IMR-90 (cell line): ENCODE data around the gene HDAC7. TPM values are rescaled to one million over a fixed set of nuclear protein-coding genes. Genes with fewer than 3 reads are reported as not detected.

Experiments used
- ATAC-seq: fragments of 200-7000 bp; cut with Tn5 transposase; 2 replicates; pipeline ENCODE4 v1.9.1; 2020; ENCODE audit warnings: low read depth, mild to moderate bottlenecking, moderate library complexity
- BruUV-seq: library from RNA; stranded (reverse); fragments of 400-500 nt; replicated peaks from 2 replicates; lab custom pipeline; 2021; lab: Mats Ljungman, UMichigan
- CTCF ChIA-PET: fragments of 300-600 bp; formaldehyde crosslinking; extraction: SDS; loops from one replicate; lab custom pipeline; 2021; ENCODE audit warnings: antibody characterized with exemption; lab: Yijun Ruan, JAX
- POLR2A ChIA-PET: fragments of 300-600 bp; sonication (Branson Sonifier 250); formaldehyde crosslinking; loops from one replicate; lab custom pipeline; 2022; ENCODE audit warnings: antibody characterized with exemption; ENCODE audit not compliant: unreplicated experiment; lab: Charles Lee
- DNase-seq: peaks from one replicate; pipeline ENCODE4 v3.0.0; 2013
- H2AFZ ChIP-seq: replicated peaks from 2 replicates; pipeline ENCODE3; 2013; ENCODE audit warnings: low read length, mild to moderate bottlenecking; ENCODE audit not compliant: poor library complexity
- H2AK5ac ChIP-seq: 2 replicates; pipeline ENCODE4 v1.6.1; 2013; ENCODE audit warnings: low read depth, low read length, inconsistent platforms
- H2AK9ac ChIP-seq: replicated peaks from 2 replicates; pipeline ENCODE3; 2013; ENCODE audit warnings: mild to moderate bottlenecking, low read depth, low read length, moderate library complexity; ENCODE audit not compliant: poor library complexity
- H2BK120ac ChIP-seq: 2 replicates; pipeline ENCODE4 v1.6.1; 2013; ENCODE audit warnings: low read depth, low read length, inconsistent platforms
- H2BK15ac ChIP-seq: 3 replicates; pipeline ENCODE4 v1.6.1; 2013; ENCODE audit warnings: low read depth, low read length, inconsistent platforms
- H2BK20ac ChIP-seq: 2 replicates; pipeline ENCODE4 v1.6.1; 2013; ENCODE audit warnings: low read depth, mild to moderate bottlenecking, inconsistent platforms, low read length, moderate library complexity
- H2BK5ac ChIP-seq: 2 replicates; pipeline ENCODE4 v1.6.1; 2013; ENCODE audit warnings: mild to moderate bottlenecking, low read depth, low read length, inconsistent platforms; ENCODE audit not compliant: poor library complexity, severe bottlenecking
- H3K14ac ChIP-seq: replicated peaks from 2 replicates; pipeline ENCODE4 v1.6.1; 2013; ENCODE audit warnings: low read depth, low read length, inconsistent platforms
- H3K18ac ChIP-seq: 2 replicates; pipeline ENCODE4 v1.6.1; 2013; ENCODE audit warnings: low read depth, low read length, control low read depth
- H3K23ac ChIP-seq: 2 replicates; pipeline ENCODE4 v1.6.1; 2013; ENCODE audit warnings: low read depth, low read length, inconsistent platforms
- H3K27ac ChIP-seq: 2 replicates; pipeline ENCODE4 v1.5.1; 2013; ENCODE audit warnings: mild to moderate bottlenecking, control low read depth, low read length; ENCODE audit not compliant: insufficient read depth
- H3K27me3 ChIP-seq: 2 replicates; pipeline ENCODE4 v1.6.1; 2013; ENCODE audit warnings: low read length; ENCODE audit not compliant: control insufficient read depth, insufficient read depth
- H3K36me3 ChIP-seq: 2 replicates; pipeline ENCODE4 v1.6.1; 2013; ENCODE audit warnings: low read length, mixed read lengths; ENCODE audit not compliant: control insufficient read depth, insufficient read depth
- H3K4ac ChIP-seq: 2 replicates; pipeline ENCODE4 v1.6.1; 2013; ENCODE audit warnings: low read depth, low read length, inconsistent platforms
- H3K4me1 ChIP-seq: 2 replicates; pipeline ENCODE4 v1.6.1; 2013; ENCODE audit warnings: low read length, mixed read lengths; ENCODE audit not compliant: control insufficient read depth, insufficient read depth
- H3K4me2 ChIP-seq: 2 replicates; pipeline ENCODE4 v1.6.1; 2013; ENCODE audit warnings: low read depth, mild to moderate bottlenecking, control low read depth, low read length, moderate library complexity
- H3K4me3 ChIP-seq: 2 replicates; pipeline ENCODE4 v1.5.1; 2013; ENCODE audit warnings: low read depth, mild to moderate bottlenecking, control low read depth, low read length, moderate library complexity; ENCODE audit not compliant: insufficient read depth
- H3K56ac ChIP-seq: 2 replicates; pipeline ENCODE4 v1.6.1; 2013; ENCODE audit warnings: low read length, inconsistent platforms; ENCODE audit not compliant: insufficient read depth; ENCODE audit errors: extremely low read depth
- H3K79me1 ChIP-seq, 2 experiments: 2 replicates each; pipeline ENCODE4 v1.6.1; 2013; ENCODE audit warnings: low read length in 2 of 2, inconsistent platforms in 1 of 2, low read depth in 1 of 2
- H3K9ac ChIP-seq: 2 replicates; pipeline ENCODE4 v1.6.1; 2013; ENCODE audit warnings: low read depth, low read length, control low read depth
- H3K9me1 ChIP-seq: 2 replicates; pipeline ENCODE4 v1.6.1; 2013; ENCODE audit warnings: low read length, inconsistent platforms; ENCODE audit not compliant: insufficient read depth
- H3K9me3 ChIP-seq: 2 replicates; pipeline ENCODE4 v1.6.1; 2013; ENCODE audit warnings: low read length; ENCODE audit not compliant: control insufficient read depth, insufficient read depth
- H4K20me1 ChIP-seq: 2 replicates; pipeline ENCODE4 v1.6.1; 2013; ENCODE audit warnings: low read length, inconsistent platforms; ENCODE audit not compliant: insufficient read depth
- H4K5ac ChIP-seq: 2 replicates; pipeline ENCODE4 v1.6.1; 2013; ENCODE audit warnings: mild to moderate bottlenecking, low read depth, low read length, control low read depth
- H4K8ac ChIP-seq, 2 experiments: 2 replicates each; pipeline ENCODE4 v1.6.1; 2013; ENCODE audit warnings: low read depth in 2 of 2, low read length in 2 of 2, control low read depth in 1 of 2, inconsistent platforms in 1 of 2
- H4K91ac ChIP-seq: 2 replicates; pipeline ENCODE4 v1.6.1; 2013; ENCODE audit warnings: low read depth, low read length, inconsistent platforms; ENCODE audit not compliant: insufficient read depth
- MAZ ChIP-seq: IDR thresholded peaks from 2 replicates; pipeline ENCODE4 v1.6.1; 2012; ENCODE audit warnings: low read depth, mild to moderate bottlenecking, low read length, improper control_type of control experiment, moderate library complexity, borderline replicate concordance
- WGBS, 2 experiments: methylation state at CpG; one replicate each; pipeline versions ENCODE4 v1.1.5 to v1.1.7; 2013; ENCODE audit warnings: missing lambda C conversion rate in 2 of 2; ENCODE audit not compliant: insufficient read length in 1 of 2; ENCODE audit errors: extremely low coverage in 2 of 2; 5-methylcytosine and 5-hydroxymethylcytosine counted together
- dilution Hi-C: fragments of 300-500 bp; cut with HindIII; formaldehyde crosslinking; loops from one replicate; pipeline ENCODE4 v1.14.3; 2018; ENCODE audit warnings: low sequenced_read_pairs; ENCODE audit not compliant: unreplicated experiment
- in situ Hi-C: fragments of 300-500 bp; cut with MboI; formaldehyde crosslinking; loops from 3 replicates; pipeline ENCODE4 v1.14.3; 2019; ENCODE audit warnings: low sequenced_read_pairs, inconsistent platforms, mixed read lengths
- intact Hi-C: fragments of 100-400 bp; cut with micrococcal nuclease; formaldehyde crosslinking; loops from 2 replicates; pipeline ENCODE4 v1.10.0; 2022
- polyA plus RNA-seq, 3 experiments: library from polyadenylated mRNA; depleted of rRNA; stranded (reverse); fragments of >200 nt; gene quantifications; 2 replicates each; pipeline ENCODE4 v1.2.3, GENCODE V29; 2012; ENCODE audit warnings: low replicate concordance in 1 of 3
- total RNA-seq: library from RNA; depleted of rRNA; stranded (reverse); fragments of >200 nt; gene quantifications from 2 replicates; pipeline ENCODE4 v1.2.3, GENCODE V29; 2012

The HDAC7 gene
- total and polyA plus RNA-seq, 2 of the 4 experiments (the other 2 are of a cell fraction), result 10.4 to 64.7 TPM

DNA sequence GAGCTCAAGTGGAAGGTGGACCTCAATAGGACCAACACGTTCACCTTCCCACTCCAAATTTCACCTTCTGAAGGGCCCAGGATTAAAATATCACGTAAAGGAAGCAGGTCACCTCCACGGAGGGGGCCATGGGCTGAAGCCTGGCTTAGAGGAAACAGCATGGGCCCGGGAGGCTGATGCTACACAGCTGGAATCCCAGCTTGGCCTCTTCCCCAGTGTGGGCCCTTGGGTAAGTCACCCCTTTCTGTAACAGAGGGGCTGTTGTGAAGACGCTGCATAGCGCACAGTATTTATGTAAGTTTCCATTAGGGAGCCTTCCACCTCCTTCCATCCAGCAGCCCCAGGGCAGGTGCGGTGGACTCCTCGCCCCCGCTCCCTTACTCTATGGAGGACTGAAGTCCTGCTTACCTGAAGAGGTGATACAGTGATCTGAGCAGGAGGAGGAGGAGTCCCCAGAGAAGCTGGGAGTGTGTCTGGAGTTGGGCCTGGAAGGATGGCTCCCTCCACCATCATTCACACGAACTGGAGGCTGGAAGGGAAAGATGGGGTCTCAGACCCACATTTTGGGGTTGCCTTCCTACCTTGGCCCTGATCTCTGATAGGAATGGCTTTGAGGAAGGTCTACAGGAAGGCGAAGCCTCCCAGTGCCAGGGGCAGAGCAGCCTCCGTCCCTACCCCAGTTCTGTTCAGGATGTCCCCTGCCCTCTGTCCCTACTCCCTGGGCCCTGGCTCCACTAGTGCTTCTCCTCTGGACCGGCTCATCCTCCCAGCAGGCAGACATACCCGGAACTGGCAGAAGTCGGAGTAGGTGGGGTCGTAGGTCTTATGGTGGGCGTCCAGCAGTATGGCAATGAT is 37.2 kb upstream of the HDAC7 start:
- Histone ChIP-seq H3K4me3 (no peak overlapping the region), H3K79me1 (no peaks in the 10 kb centered on the region), H2BK5ac (no peak overlapping the region), H3K9me1 (no peaks in the 10 kb centered on the region; the same call in 1 of the 2 replicates), H4K8ac (no peak overlapping the region), H3K27ac (no peak overlapping the region), H3K23ac (no peak overlapping the region), H3K56ac (no peak overlapping the region), H3K9me3 (no peaks in the 10 kb centered on the region), H2AFZ (peak overlapping the region; percentile 28), H4K91ac (no peak overlapping the region), H4K20me1 (no peaks in the 10 kb centered on the region), H2BK15ac (no peak overlapping the region), H3K18ac (no peak overlapping the region), H2BK120ac (no peak overlapping the region), H3K4ac (no peak overlapping the region), H2AK5ac (no peak overlapping the region), H3K36me3 (peaks cover 7% of the 10 kb centered on the region), H3K14ac (no peak overlapping the region), H2BK20ac (no peak overlapping the region), H2AK9ac (no peak overlapping the region), H3K27me3 (no peaks in the 10 kb centered on the region), H3K4me1 (peaks cover 7% of the 10 kb centered on the region), H3K4me2 (no peak overlapping the region), H4K5ac (no peak overlapping the region), H3K9ac (no peak overlapping the region)
- ATAC-seq, result no peak
- in situ Hi-C loops (no loop called here), dilution Hi-C loops (no loop called here), intact Hi-C loops (no loop called here)
- BruUV-seq, result no TSS peak
- ChIA-PET CTCF (no interaction called here), POLR2A (no interaction called here)
- 88% methylated on average over 5 of the region's 17 CpGs; no CpG with 5 or more reads in 1 of the 2 experiments for WGBS, 2 experiments
- TF ChIP-seq MAZ, result no peak
- no peak for DNase-seq
